ENCODE results near the gene TNS3. TPM values are rescaled to one million over a fixed set of nuclear protein-coding genes. Genes with fewer than 3 reads are reported as not detected.

The TNS3 gene
- total and polyA plus RNA-seq, 2 donors (not counting 3 experiments of a cell fraction or from before 2014, with no cell fraction given), result 10.4 to 45.1 TPM

DNA sequence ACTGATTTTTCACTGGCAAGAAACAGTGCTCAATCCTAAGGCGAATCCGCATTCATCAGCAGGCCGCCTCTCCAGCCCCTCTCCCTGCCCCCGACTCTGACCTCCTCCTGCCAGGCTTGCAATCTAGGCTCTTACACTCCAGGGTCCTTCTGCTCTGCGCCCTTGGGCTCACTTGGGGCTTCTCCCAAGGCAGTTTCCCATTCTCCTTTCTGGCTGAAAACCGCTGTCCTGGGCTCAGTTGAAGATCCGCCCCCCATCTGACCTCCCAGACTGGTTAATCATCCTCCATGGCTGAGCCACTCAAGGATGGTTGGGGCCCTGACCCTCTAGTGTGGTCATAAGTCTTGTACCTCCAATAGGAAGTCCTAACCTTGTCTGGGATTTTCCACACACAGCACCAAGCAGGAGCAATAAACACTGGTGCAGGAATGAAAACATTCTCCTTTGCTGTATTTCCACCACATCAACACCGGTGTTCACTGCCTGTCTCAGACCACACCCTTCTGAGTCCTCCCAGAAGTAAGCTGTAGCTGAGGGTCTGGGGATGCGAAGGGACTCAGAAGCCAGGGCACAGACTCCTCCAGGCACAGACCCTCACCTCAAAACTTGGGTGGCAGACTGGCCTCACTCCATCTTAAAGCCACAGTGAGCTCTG, 42.4 kb downstream of the TNS3 start:
- Histone ChIP-seq H3K27ac (ENCODE audit: insufficient read depth, low read depth, low read length) (no peak overlapping the region), H3K9me3 (replicated peaks; ENCODE audit: control insufficient read depth, insufficient read depth, low read length) (no peaks in the 10 kb centered on the region), H3K9ac (replicated peaks; ENCODE audit: extremely low read depth, insufficient read depth, low read length) (no peak overlapping the region), H3K4me3 (replicated peaks in 1 of 3; ENCODE audit: insufficient read depth in 1 of 3, low read depth in 1 of 3, low read length in 3 of 3) (no peak overlapping the region), H3K4me2 (ENCODE audit: insufficient read depth, low read length) (no peak overlapping the region), H3K9me1 (replicated peaks; ENCODE audit: control insufficient read depth, extremely low read depth, insufficient read depth, low read length) (no peaks in the 10 kb centered on the region), H3K36me3 (ENCODE audit: control insufficient read depth in 2 of 2, extremely low read depth in 1 of 2, insufficient read depth in 2 of 2, low read length in 2 of 2) (no peaks in the 10 kb centered on the region), H4K20me1 (replicated peaks; ENCODE audit: control insufficient read depth, extremely low read depth, insufficient read depth, low read length) (no peaks in the 10 kb centered on the region), H3K27me3 (ENCODE audit: control insufficient read depth in 2 of 2, insufficient read depth in 2 of 2, low read length in 2 of 2) (peaks cover 20 to 24% of the 10 kb centered on the region in 2 experiments), H3K79me2 (ENCODE audit: control insufficient read depth, insufficient read depth, low read length) (no peaks in the 10 kb centered on the region), H2AFZ (ENCODE audit: low read depth, low read length) (no peak overlapping the region), H3K4me1 (ENCODE audit: control insufficient read depth, extremely low read depth, insufficient read depth, low read length) (no peaks in the 10 kb centered on the region)
- no TSS peak for BruUV-seq (replicated peaks)
- DNase-seq (ENCODE audit: low read depth, low spot score) (no peak), FAIRE-seq (no peak)
- TF ChIP-seq FOS (IDR thresholded peaks at IDR 0.05; ENCODE audit: borderline replicate concordance, insufficient read depth, low read length), result no peak
- TF ChIP-seq, protein P1, sequence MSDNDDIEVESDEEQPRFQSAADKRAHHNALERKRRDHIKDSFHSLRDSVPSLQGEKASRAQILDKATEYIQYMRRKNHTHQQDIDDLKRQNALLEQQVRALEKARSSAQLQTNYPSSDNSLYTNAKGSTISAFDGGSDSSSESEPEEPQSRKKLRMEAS (IDR thresholded peaks at IDR 0.05; ENCODE audit: insufficient read depth, insufficient read length), result no peak
- TF ChIP-seq JUN (IDR thresholded peaks at IDR 0.05; ENCODE audit: borderline replicate concordance, insufficient read depth, insufficient read length, low read depth), result no peak
- TF ChIP-seq, protein P2, sequence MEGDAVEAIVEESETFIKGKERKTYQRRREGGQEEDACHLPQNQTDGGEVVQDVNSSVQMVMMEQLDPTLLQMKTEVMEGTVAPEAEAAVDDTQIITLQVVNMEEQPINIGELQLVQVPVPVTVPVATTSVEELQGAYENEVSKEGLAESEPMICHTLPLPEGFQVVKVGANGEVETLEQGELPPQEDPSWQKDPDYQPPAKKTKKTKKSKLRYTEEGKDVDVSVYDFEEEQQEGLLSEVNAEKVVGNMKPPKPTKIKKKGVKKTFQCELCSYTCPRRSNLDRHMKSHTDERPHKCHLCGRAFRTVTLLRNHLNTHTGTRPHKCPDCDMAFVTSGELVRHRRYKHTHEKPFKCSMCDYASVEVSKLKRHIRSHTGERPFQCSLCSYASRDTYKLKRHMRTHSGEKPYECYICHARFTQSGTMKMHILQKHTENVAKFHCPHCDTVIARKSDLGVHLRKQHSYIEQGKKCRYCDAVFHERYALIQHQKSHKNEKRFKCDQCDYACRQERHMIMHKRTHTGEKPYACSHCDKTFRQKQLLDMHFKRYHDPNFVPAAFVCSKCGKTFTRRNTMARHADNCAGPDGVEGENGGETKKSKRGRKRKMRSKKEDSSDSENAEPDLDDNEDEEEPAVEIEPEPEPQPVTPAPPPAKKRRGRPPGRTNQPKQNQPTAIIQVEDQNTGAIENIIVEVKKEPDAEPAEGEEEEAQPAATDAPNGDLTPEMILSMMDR (IDR thresholded peaks at IDR 0.05; ENCODE audit: extremely low read depth in 1 of 2, insufficient read depth in 1 of 2, low read depth in 1 of 2, low read length in 2 of 2), result no peak
- TF ChIP-seq GATA2 (IDR thresholded peaks at IDR 0.05; ENCODE audit: insufficient read depth, insufficient read length, low read depth, low read length), result no peak
- TF ChIP-seq EZH2 (IDR thresholded peaks at IDR 0.05; ENCODE audit: borderline replicate concordance, low read depth, low read length, severe bottlenecking), result no peak
- no peak for TF ChIP-seq POLR2A (IDR thresholded peaks at IDR 0.05; ENCODE audit: low read depth, low read length)
- no peak for TF ChIP-seq POLR2AphosphoS5 (IDR thresholded peaks at IDR 0.05; ENCODE audit: insufficient read depth, low read depth, low read length)
- TF ChIP-seq MYC (IDR thresholded peaks at IDR 0.05; ENCODE audit: low read depth, low read length), result no peak
- POLR2A ChIA-PET, result no interaction called here
- intact Hi-C loops (cut with micrococcal nuclease), result no loop called here
- dilution Hi-C loops (cut with MboI; ENCODE audit: extremely low pct_ligation_motif_present, low sequenced_read_pairs), result no loop called here
- CTCF ChIA-PET, result no interaction called here

Data from endothelial cell of umbilical vein (primary cell).